Activated CD4-positive, alpha-beta T cell treated with anti-CD3 and anti-CD28 coated beads, Interleukin-2, amount 50 U/mL, for 4 hours (primary cell): ENCODE results near the gene C9orf72.
A peak's percentile ranks its signal among the peaks of the same experiment; 100 is the strongest.

Experiments used
- DNase-seq, 2 experiments: peaks; one replicate each; pipeline ENCODE4 v3.0.0-alpha.2; 2020

C9orf72 gene

GRCh38 chr9:27573634-27574590, 631 bp upstream of the C9orf72 start:
- DNase-seq = peak; percentile 95 to 96

- peak; percentile 52 to 56 for DNase-seq
Measured at GRCh38 chr9:27572566-27572917, 739 bp downstream of the C9orf72 start.

- no peak for DNase-seq
Measured at GRCh38 chr9:27572061-27572460, 1.2 kb downstream of the C9orf72 start.

- DNase-seq = no peak
Measured at GRCh38 chr9:27571011-27571410, 2.3 kb downstream of the C9orf72 start.

- DNase-seq = no peak
Measured at GRCh38 chr9:27569406-27569805, 3.9 kb downstream of the C9orf72 start.

- DNase-seq = no peak
Measured at GRCh38 chr9:27566118-27566517, 7.2 kb downstream of the C9orf72 start.

- DNase-seq = no peak
Measured at GRCh38 chr9:27565696-27566095, 7.6 kb downstream of the C9orf72 start.

- no peak for DNase-seq
Measured at GRCh38 chr9:27564670-27565069, 8.6 kb downstream of the C9orf72 start.

- DNase-seq = no peak
Measured at GRCh38 chr9:27563738-27564430, 9.4 kb downstream of the C9orf72 start.

GRCh38 chr9:27561685-27562084, 11.6 kb downstream of the C9orf72 start:
- DNase-seq = no peak

GRCh38 chr9:27560457-27560856, 12.8 kb downstream of the C9orf72 start:
- DNase-seq = no peak

- no peak for DNase-seq
Measured at GRCh38 chr9:27558307-27558706, 15.0 kb downstream of the C9orf72 start.

- DNase-seq = no peak
Measured at GRCh38 chr9:27556470-27556869, 16.8 kb downstream of the C9orf72 start.

- DNase-seq = no peak
Measured at GRCh38 chr9:27554712-27555111, 18.6 kb downstream of the C9orf72 start.

- DNase-seq = no peak
Measured at GRCh38 chr9:27549196-27549755, 24.0 kb downstream of the C9orf72 start.

- DNase-seq = no peak
Measured at GRCh38 chr9:27548055-27548741, 25.1 kb downstream of the C9orf72 start.

- DNase-seq = no peak
Measured at GRCh38 chr9:27545471-27545870, 27.8 kb downstream of the C9orf72 start.

GRCh38 chr9:27542508-27542907, 30.8 kb downstream of the C9orf72 start:
- no peak for DNase-seq

- DNase-seq = no peak
Measured at GRCh38 chr9:27541740-27542139, 31.5 kb downstream of the C9orf72 start.

- no peak for DNase-seq
Measured at GRCh38 chr9:27540502-27540901, 32.8 kb downstream of the C9orf72 start.

GRCh38 chr9:27539479-27540441, 33.5 kb downstream of the C9orf72 start:
- no peak for DNase-seq

GRCh38 chr9:27538647-27539046, 34.6 kb downstream of the C9orf72 start:
- no peak for DNase-seq
